Activated CD4-positive, alpha-beta memory T cell treated with anti-CD3 and anti-CD28 coated beads for 36 hours (primary cell): ENCODE results near the gene MECP2. TPM values are rescaled to one million over a fixed set of nuclear protein-coding genes. Genes with fewer than 3 reads are reported as not detected.
A peak's percentile ranks its signal among the peaks of the same experiment; 100 is the strongest.

ENCODE experiments used
- CTCF ChIA-PET: fragments of 350-600 bp; sonication (Branson Sonifier 250); formaldehyde crosslinking; loops from one replicate; lab custom pipeline; 2021; ENCODE audit warnings: antibody characterized with exemption, inconsistent platforms; lab: Charles Lee
- POLR2A ChIA-PET: fragments of 350-600 bp; sonication (Branson Sonifier 250); formaldehyde crosslinking; loops from one replicate; lab custom pipeline; 2021; ENCODE audit warnings: antibody characterized with exemption; lab: Charles Lee
- DNase-seq: peaks from one replicate; pipeline ENCODE4 v3.0.0-alpha.2; 2020
- H3K27ac Mint-ChIP-seq: one replicate; pipeline ENCODE4 v1.8.0; 2021; ENCODE audit warnings: mixed read lengths
- H3K27me3 Mint-ChIP-seq: one replicate; pipeline ENCODE4 v1.8.0; 2021; ENCODE audit warnings: mixed read lengths
- H3K36me3 Mint-ChIP-seq: one replicate; pipeline ENCODE4 v1.8.0; 2021; ENCODE audit warnings: mixed read lengths
- H3K4me1 Mint-ChIP-seq: one replicate; pipeline ENCODE4 v1.8.0; 2021; ENCODE audit warnings: low read depth, mixed read lengths
- H3K4me3 Mint-ChIP-seq: one replicate; pipeline ENCODE4 v1.8.0; 2021; ENCODE audit warnings: mild to moderate bottlenecking, mixed read lengths
- H3K9me3 Mint-ChIP-seq: one replicate; pipeline ENCODE4 v1.8.0; 2021; ENCODE audit warnings: mixed read lengths
- intact Hi-C: fragments of 100-400 bp; cut with micrococcal nuclease; formaldehyde crosslinking; loops from one replicate; pipeline ENCODE4 v1.15.1; 2023
- total RNA-seq, 2 experiments: library from RNA; stranded (reverse); gene quantifications; one replicate each; pipeline ENCODE4 v1.2.3, GENCODE V29; 2021

MECP2 gene
- total RNA-seq, 2 experiments from 2014 or later: 50.8 to 51.0 TPM

DNA sequence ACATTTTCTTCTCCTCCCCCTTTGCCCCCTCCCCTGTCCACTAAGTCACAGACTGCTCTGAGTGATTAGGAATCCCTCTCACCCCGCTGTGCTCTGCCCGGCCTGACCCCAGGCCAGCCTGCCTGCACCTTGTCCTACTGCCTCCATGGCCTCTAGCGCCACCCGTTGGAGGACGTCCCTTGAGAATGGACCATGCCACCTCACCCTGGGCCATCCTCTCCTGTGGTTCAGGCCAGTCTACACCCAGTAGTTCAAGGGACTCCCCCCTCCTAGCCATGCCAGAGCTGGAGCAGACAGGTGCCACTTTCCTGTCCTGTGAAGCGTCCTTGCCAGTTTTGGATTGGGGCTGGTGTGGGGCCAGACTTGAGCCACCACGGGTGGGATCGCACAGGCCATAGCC lies 68.1 kb downstream of the MECP2 start:
- no peak overlapping the region for H3K4me3 Mint-ChIP-seq
- H3K9me3 Mint-ChIP-seq: no peaks in the 10 kb centered on the region
- DNase-seq: peak; percentile 17
- no peak overlapping the region for H3K27ac Mint-ChIP-seq
- peaks cover 2% of the 10 kb centered on the region for H3K4me1 Mint-ChIP-seq
- peaks cover 11% of the 10 kb centered on the region for H3K36me3 Mint-ChIP-seq
- POLR2A ChIA-PET: no interaction called here
- no peaks in the 10 kb centered on the region for H3K27me3 Mint-ChIP-seq
- CTCF ChIA-PET: interaction anchor here (1.2 kb wide), 1 partner anchor 16 kb away, joined by 3 read pairs; no protein-coding TSS in a partner anchor
- intact Hi-C loops: no loop called here

DNA sequence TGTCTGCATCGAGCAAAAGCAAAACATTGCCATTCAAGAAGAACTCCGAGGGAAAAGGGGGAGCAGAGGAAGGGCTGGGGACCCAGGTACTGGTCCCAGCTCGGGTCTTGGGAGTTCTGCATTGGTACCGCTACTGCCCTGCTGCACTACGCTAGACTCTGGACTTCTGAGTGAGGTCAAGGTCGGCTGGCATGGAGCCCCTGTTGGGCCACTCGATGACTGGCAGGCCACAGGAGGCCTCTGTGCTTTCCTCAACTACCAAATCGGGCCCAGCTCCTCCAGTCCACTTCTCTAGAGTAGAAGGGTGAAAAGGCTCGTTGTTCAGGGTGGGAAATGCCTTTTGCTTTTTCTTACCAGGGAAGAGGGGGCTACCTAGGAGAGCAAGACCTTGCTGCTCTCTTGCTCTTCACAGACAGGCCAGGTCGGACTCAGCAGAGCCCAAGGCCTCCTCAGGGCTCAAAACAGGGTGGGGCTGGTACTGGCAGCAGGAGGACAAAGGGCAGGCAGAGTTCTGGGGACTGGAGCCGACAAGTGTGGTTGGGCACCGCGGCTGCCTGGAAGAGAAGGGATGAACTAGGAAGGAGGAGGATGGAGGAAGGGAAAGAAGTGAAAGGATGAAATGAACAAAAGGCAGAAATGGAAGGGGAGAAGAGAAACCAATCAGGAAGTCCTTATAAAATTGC lies 68.9 kb downstream of the MECP2 start:
- POLR2A ChIA-PET: no interaction called here
- Mint-ChIP-seq H3K27ac (peak overlapping the region; percentile 56), H3K27me3 (no peaks in the 10 kb centered on the region), H3K9me3 (no peaks in the 10 kb centered on the region), H3K36me3 (peaks cover 11% of the 10 kb centered on the region), H3K4me3 (no peak overlapping the region), H3K4me1 (peaks cover 2% of the 10 kb centered on the region)
- intact Hi-C loops: no loop called here
- DNase-seq: no peak
- CTCF ChIA-PET: interaction anchor here (1.2 kb wide), 1 partner anchor 15 kb away, joined by 3 read pairs; no protein-coding TSS in a partner anchor

DNA sequence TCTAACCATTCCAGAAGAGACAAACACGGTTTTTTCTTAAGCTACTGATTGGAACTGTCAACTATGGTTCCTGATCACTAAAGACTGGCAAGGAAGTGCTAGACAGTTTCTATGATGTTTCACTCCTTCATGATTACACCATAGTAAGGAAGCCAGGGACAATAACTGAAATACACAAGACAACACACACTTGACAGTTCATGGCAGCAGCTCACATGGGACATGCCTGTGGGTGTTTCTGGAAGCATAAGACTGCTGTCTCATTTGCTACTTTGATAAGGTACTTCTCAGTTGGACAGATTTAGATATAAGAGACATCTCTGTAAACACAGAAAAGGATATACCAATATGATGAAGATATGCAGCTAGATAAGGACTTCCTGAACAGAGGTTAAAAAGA lies 69.5 kb downstream of the MECP2 start:
- ChIA-PET CTCF (no interaction called here), POLR2A (no interaction called here)
- no peak for DNase-seq
- intact Hi-C loops: no loop called here
- Mint-ChIP-seq H3K4me1 (peaks cover 2% of the 10 kb centered on the region), H3K27me3 (no peaks in the 10 kb centered on the region), H3K9me3 (no peaks in the 10 kb centered on the region), H3K36me3 (peaks cover 11% of the 10 kb centered on the region), H3K27ac (no peak overlapping the region), H3K4me3 (no peak overlapping the region)

DNA sequence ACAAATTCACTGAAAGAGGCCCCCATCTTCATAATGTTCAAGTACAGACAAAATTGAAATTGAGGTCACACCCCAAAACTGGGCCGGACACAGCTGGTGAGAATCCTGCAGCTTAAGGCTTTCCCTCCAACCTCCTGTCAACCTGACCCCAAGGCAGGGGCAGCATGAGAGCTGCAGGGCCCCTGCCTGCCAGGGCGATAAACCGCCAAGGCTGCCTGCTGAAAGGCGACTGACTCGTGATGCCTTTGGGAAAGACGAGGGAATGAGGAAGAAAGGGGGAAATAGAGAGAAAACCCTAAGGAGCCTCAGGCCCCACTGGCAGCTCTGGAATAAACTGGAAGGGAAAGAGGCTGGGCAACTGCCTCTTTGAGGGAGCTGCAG lies 70.5 kb downstream of the MECP2 start:
- ChIA-PET POLR2A (no interaction called here), CTCF (interaction anchor here (1.1 kb wide), 1 partner anchor 24 kb away, joined by 3 read pairs; no protein-coding TSS in a partner anchor)
- intact Hi-C loops: no loop called here
- Mint-ChIP-seq H3K27me3 (no peaks in the 10 kb centered on the region), H3K4me1 (peaks cover 6% of the 10 kb centered on the region), H3K4me3 (no peak overlapping the region), H3K27ac (no peak overlapping the region), H3K36me3 (peaks cover 9% of the 10 kb centered on the region), H3K9me3 (no peaks in the 10 kb centered on the region)
- DNase-seq: no peak

DNA sequence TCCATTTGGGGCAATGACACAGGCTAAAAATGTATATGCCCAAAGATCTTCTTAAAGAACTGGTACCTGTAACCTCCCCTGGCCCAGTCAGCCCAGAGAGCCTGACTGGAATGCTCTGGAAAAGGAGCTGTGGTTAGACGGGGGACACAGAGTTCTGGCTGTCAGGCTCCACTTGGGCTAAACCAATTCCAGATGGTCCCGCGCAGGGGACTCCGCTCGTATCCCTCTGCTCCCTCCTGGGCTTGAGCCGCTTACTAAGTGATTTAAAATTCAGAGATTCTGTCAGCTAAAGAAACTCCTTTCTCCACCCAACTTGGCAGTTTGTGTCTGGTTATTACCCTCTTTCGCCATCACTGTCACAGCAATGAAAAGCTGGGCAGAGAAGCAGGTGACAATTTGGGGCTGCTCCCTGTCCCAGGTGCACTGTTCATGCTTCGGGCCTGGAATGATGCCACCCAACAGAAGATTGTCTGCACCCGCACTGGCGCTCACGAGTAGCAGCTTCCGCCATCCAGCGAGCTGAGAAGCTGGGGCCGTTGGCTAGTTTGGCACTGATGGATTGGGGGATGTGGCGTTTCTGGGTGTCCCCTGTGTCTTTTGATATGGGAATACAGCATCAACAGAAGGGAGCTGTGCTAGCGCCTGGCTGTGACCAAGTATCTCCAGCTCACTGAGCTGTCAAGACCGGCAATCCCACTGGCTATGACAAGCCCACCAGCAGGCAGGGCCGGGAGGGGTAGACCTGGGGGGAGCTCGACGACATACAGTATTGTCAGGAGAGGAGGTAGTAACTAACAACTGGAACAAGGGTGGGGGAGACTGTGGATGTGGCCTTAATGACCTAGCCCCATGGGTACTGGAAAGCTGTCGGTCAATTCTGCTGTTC lies 71.1 kb downstream of the MECP2 start:
- POLR2A ChIA-PET: no interaction called here
- peaks cover 9% of the 10 kb centered on the region for H3K4me1 Mint-ChIP-seq
- H3K36me3 Mint-ChIP-seq: peaks cover 9% of the 10 kb centered on the region
- no peak overlapping the region for H3K27ac Mint-ChIP-seq
- intact Hi-C loops: no loop called here
- no peaks in the 10 kb centered on the region for H3K27me3 Mint-ChIP-seq
- DNase-seq: no peak
- CTCF ChIA-PET: interaction anchor here (1.0 to 1.1 kb wide), 2 partner anchors 13 to 25 kb away, joined by 3 read pairs; no protein-coding TSS in a partner anchor
- H3K9me3 Mint-ChIP-seq: no peaks in the 10 kb centered on the region
- H3K4me3 Mint-ChIP-seq: no peak overlapping the region

DNA sequence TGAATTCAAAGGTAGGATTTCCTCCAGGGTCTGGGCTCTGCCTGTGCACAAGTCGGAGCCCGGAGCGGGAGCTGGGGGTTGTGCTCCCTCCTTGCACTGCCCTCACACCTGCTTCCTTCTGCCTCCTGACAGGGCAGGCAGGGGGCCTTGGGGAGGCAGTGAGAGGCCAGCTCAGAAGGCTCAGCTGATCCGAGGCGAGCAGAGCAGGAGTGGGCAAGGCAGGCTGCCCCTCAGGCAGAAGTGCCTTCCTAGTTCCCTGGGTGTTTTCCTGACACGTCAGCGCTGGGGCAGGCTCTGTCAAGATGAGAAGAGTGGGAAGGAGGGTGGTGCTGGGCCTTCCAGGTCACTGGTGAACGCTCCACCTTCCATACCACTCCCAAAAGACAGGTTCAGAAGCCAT lies 72.3 kb downstream of the MECP2 start:
- no peak overlapping the region for H3K27ac Mint-ChIP-seq
- intact Hi-C loops: no loop called here

DNA sequence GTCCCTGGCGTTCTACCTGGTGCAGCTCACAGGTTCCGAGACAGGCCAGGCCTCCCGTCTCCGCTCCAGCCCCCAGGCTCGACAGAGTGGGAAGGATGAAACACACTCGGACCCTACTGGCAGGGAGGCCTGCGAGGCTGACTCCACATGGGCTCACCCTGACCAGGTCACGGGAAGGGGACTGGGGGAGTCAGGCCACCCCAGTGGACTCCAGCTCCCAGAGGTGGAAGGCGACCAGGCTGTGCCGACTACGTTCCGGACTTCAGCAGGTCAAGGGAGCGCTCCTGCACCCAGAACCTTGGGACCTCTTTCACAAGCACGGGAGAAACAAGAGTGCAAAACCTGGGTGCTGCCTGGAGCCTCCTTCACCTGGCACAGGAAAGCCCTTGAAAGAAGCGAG lies 73.2 kb downstream of the MECP2 start:
- no peak for DNase-seq
- Mint-ChIP-seq H3K27me3 (no peaks in the 10 kb centered on the region), H3K27ac (no peak overlapping the region), H3K36me3 (peaks cover 7% of the 10 kb centered on the region), H3K4me3 (no peak overlapping the region), H3K9me3 (no peaks in the 10 kb centered on the region), H3K4me1 (peaks cover 16% of the 10 kb centered on the region)
- ChIA-PET POLR2A (no interaction called here), CTCF (no interaction called here)
- intact Hi-C loops: loop anchor here (5.0 kb wide), 3 partner anchors 42 to 68 kb away; no protein-coding TSS in a partner anchor

More for the DNA sequence above, 72.3 kb downstream of the MECP2 start:
- no peaks in the 10 kb centered on the region for H3K27me3 Mint-ChIP-seq
- ChIA-PET CTCF (interaction anchor here (1.0 kb wide), 1 partner anchor 12 kb away, joined by 3 read pairs; no protein-coding TSS in a partner anchor), POLR2A (no interaction called here)
- no peak for DNase-seq
- H3K9me3 Mint-ChIP-seq: no peaks in the 10 kb centered on the region
- H3K36me3 Mint-ChIP-seq: peaks cover 9% of the 10 kb centered on the region
- H3K4me1 Mint-ChIP-seq: peaks cover 16% of the 10 kb centered on the region
- no peak overlapping the region for H3K4me3 Mint-ChIP-seq

DNA sequence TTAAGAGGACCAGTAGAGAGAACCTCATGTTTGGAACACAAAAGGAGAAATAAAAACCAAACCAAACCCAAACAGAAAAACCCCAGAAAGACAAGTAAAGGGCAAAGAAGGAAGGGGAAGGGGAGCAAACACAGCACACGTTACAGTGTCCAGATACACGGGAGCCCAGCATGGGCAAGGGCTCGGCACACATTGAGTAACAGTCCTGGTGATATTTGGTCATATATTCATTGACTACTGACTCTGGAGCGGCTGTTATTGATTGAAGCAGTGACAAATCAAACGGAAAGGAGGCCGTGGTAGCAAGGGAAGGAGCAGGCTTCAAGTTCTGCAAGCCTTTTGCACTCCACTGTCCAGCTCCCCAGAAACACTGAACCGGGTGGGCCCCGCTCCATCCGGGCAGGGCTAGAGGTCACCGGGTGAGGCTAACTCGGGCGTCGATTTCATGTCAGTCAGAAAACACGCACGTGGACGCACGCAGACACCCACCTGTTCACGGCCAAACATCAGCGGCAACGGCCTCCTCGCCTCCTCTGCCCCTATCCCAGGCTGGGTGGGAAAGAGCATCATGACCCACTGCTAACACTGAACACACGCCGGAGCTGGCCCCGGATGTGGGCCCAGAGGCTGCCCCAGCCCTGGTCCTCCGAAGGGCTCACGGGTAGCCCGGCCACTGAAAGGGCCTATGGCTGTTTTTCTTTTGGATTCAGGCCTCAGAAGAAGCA lies 74.1 kb downstream of the MECP2 start:
- Mint-ChIP-seq H3K27me3 (no peaks in the 10 kb centered on the region), H3K4me1 (peaks cover 14% of the 10 kb centered on the region), H3K36me3 (peaks cover 8% of the 10 kb centered on the region), H3K4me3 (no peak overlapping the region), H3K27ac (peak overlapping the region; percentile 54), H3K9me3 (no peaks in the 10 kb centered on the region)
- no peak for DNase-seq
- ChIA-PET CTCF (interaction anchor here (1.5 kb wide), 1 partner anchor 9 kb away, joined by 3 read pairs; no protein-coding TSS in a partner anchor), POLR2A (no interaction called here)
- intact Hi-C loops: loop anchor here (5.0 kb wide), 3 partner anchors 41 to 69 kb away; no protein-coding TSS in a partner anchor

DNA sequence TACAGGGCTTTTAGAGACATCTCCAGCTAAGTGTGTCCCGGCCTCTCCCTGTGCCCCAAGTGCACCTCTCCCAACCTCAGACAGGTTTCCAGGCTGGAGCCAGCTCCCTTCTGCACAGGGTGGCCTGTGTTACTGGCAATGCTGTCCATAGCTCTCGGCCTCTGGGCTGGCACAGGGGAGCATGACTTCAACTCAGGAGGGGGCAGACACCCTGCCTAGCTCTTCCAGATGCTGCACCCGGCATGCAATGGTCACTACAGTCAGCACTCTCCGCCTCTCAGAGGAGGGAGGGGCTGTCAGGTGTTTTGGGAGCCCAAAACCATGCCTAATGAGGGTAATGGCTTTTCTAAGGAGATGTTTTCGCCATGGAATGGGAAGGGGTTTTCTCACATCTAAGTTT lies 75.4 kb downstream of the MECP2 start:
- Mint-ChIP-seq H3K4me1 (peaks cover 14% of the 10 kb centered on the region), H3K36me3 (peaks cover 5% of the 10 kb centered on the region), H3K4me3 (no peak overlapping the region), H3K9me3 (no peaks in the 10 kb centered on the region), H3K27ac (no peak overlapping the region), H3K27me3 (no peaks in the 10 kb centered on the region)
- intact Hi-C loops: loop anchor here (5.0 kb wide), 3 partner anchors 40 to 70 kb away; no protein-coding TSS in a partner anchor
- CTCF ChIA-PET: interaction anchor here (1.5 kb wide), 2 partner anchors 8 to 75 kb away, joined by 3 read pairs; no protein-coding TSS in a partner anchor
- DNase-seq: no peak
- POLR2A ChIA-PET: no interaction called here

DNA sequence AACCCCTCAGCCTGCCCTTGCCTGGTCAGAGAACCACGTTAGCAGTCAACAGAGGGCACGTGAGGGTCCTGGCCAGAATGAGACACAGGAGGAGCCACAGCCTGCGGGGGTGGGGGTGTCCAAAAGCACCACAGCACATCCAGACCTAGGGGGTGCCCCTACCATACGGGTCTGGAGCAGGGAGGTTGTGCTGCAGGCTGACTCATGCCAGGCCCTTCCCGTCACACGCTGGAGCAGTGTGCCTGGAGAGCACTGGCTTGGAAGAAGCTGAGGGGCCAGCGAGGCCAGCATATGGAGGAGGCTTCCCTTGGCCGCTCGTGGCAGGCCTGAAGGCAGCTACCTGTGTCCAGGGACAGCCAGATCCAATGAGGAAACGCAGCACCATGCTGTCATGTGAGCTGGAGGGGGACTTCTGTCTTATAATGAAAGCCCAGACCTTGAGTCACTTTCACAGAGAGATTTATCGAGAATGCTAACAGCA lies 76.3 kb downstream of the MECP2 start:
- Mint-ChIP-seq H3K27me3 (no peaks in the 10 kb centered on the region), H3K36me3 (peaks cover 5% of the 10 kb centered on the region), H3K9me3 (no peaks in the 10 kb centered on the region), H3K27ac (peak overlapping the region; percentile 94), H3K4me3 (peak overlapping the region; percentile 29), H3K4me1 (peaks cover 14% of the 10 kb centered on the region)
- ChIA-PET CTCF (no interaction called here), POLR2A (interaction anchor here (0.7 to 3.2 kb wide), 3 partner anchors 47 to 95 kb away, joined by 3 to 10 read pairs (median 4); partner anchors contain the start of gene ARHGAP4)
- peak; percentile 49 for DNase-seq
- intact Hi-C loops: loop anchor here (5.0 kb wide), 3 partner anchors 39 to 71 kb away; no protein-coding TSS in a partner anchor

DNA sequence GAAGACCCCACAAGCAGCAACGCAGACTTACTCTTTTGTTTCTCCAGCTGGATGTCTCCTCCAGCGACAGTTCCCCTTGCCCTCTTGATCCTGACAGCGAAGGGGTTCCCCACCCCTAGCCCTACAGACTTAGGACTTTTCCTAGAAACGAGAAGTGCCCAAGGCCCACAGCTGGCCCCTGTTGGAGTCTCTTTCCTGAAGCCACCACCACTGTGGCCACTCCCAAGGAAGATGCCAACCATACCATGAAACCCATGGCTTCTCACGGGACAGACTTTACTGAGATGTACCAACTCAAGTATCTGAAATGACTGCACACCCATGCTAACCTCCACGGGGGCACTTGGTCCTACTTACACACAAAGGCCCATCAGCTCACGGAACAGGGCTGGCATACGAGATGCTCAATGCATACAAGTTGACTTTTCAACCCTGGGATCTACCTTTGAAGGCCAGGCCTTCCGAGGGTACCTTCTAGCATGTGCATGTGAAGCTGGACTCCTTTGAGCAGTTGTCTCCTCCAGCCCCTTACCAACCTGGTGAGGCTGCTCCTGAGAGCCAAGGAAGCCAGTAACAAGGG lies 76.9 kb downstream of the MECP2 start:
- Mint-ChIP-seq H3K4me1 (peaks cover 19% of the 10 kb centered on the region), H3K36me3 (peaks cover 10% of the 10 kb centered on the region), H3K9me3 (no peaks in the 10 kb centered on the region), H3K4me3 (peak overlapping the region; percentile 89), H3K27ac (peak overlapping the region; percentile 94), H3K27me3 (no peaks in the 10 kb centered on the region)
- POLR2A ChIA-PET: interaction anchor here (0.7 to 3.2 kb wide), 7 partner anchors 22 to 103 kb away, joined by 3 to 10 read pairs (median 3); partner anchors contain the start of gene ARHGAP4
- CTCF ChIA-PET: interaction anchor here (0.9 to 1.4 kb wide), 2 partner anchors 19 to 46 kb away, joined by 3 read pairs; no protein-coding TSS in a partner anchor
- peak; percentile 22 for DNase-seq
- intact Hi-C loops: loop anchor here (5.0 kb wide), 3 partner anchors 38 to 72 kb away; no protein-coding TSS in a partner anchor
